ENCODE results near the gene MYH14. TPM values are rescaled to one million over a fixed set of nuclear protein-coding genes. Genes with fewer than 3 reads are reported as not detected.
"Not testable (repeated sequence)": the region's sequence is repeated elsewhere in the genome, so short reads cannot be mapped to it uniquely, and the experiment has no call there.

The MYH14 gene
- total and polyA plus RNA-seq, 2 donors = 1.6 to 16.2 TPM

DNA sequence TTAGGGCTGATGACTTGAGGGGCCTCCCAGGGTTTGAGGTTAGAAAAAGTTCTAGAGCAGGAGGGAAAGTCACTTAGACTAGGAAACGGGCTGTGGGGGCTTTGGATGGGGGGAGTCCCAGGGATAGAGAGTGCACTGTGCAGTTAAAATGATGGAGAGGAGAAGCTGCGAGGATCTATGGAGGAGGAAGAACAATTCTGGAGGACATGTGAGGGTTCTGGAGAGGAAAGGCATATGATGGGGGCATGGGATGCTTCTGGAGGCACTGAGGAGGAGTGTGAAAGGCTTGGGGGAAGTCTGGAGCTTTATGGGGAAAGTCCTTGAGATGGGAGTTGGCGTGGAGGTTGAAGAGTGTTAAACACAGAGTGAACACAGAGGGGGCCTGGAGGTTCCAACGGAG, 123.6 kb downstream of the MYH14 start:
- 43% methylated on average over 4 of the region's 4 CpGs for WGBS
- H3K27ac ChIP-seq (ENCODE audit: low read depth in 1 of 2, low read length in 1 of 2) = no peak overlapping the region
- no peak for DNase-seq (ENCODE audit: low read depth in 6 of 9, low spot score in 9 of 9)
- no peak overlapping the region for H3K4me3 ChIP-seq (ENCODE audit: low read length in 2 of 2)
- peaks cover 14 to 27% of the 10 kb centered on the region in 2 donors for H3K9me3 ChIP-seq (ENCODE audit: control insufficient read depth in 2 of 2, insufficient read depth in 1 of 2, low read length in 1 of 2)
- H3K27me3 ChIP-seq (ENCODE audit: control insufficient read depth in 2 of 2, insufficient read depth in 1 of 2, low read length in 1 of 2) = peaks cover 47 to 64% of the 10 kb centered on the region in 2 donors
- H3K4me1 ChIP-seq (ENCODE audit: control insufficient read depth in 2 of 2, insufficient read depth in 2 of 2, low read length in 2 of 2) = peaks cover 9 to 17% of the 10 kb centered on the region in 2 donors
- H3K36me3 ChIP-seq (ENCODE audit: control insufficient read depth in 2 of 2, insufficient read depth in 2 of 2, low read length in 1 of 2) = no peaks in the 10 kb centered on the region

DNA sequence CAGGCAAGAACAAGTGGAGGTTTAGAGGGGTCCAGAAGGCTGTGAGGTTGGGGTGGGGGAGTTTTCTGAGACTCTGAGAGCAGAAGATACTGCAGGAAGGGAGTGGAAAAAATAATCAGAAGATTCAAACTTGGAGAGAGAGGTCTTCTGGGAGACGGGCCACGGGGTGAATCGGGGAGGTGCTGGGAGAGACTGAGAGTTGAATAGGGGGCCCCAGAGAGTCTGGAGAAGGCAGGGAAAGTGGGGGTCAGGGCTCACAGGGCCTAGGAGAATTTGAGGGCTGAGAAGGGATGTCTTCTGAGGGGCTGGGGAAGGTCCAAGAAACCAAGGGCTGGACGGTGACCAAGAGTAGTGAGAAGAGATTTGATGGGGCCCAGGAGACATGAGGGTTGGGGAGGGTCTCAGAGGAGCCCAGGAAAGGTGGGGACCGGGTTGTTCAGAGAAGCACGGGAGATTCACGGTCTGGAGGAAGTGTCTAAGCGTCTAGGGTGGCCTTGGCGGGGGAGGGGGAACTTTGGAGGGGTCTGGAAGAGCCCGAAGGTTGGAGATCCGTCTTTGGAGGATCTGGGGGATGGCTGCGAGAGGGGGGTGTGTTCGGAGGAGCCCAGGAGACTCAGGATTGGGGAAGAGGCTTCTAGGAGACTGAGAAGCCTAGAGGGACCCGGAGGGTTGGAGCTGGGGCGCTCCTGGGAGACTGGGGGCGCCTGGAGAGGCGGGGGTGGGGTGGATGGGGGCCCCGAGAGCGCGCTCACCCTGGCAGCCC, 124.2 kb downstream of the MYH14 start:
- Histone ChIP-seq H3K27me3 (ENCODE audit: control insufficient read depth in 2 of 2, insufficient read depth in 1 of 2, low read length in 1 of 2) (peaks cover 47 to 71% of the 10 kb centered on the region in 2 donors), H3K4me1 (ENCODE audit: control insufficient read depth in 2 of 2, insufficient read depth in 2 of 2, low read length in 2 of 2) (peaks cover 10 to 24% of the 10 kb centered on the region in 2 donors), H3K36me3 (ENCODE audit: control insufficient read depth in 2 of 2, insufficient read depth in 2 of 2, low read length in 1 of 2) (no peaks in the 10 kb centered on the region), H3K9me3 (ENCODE audit: control insufficient read depth in 2 of 2, insufficient read depth in 1 of 2, low read length in 1 of 2) (peaks cover 14 to 27% of the 10 kb centered on the region in 2 donors), H3K4me3 (ENCODE audit: low read length in 2 of 2) (no peak overlapping the region), H3K27ac (ENCODE audit: low read depth in 1 of 2, low read length in 1 of 2) (no peak overlapping the region)
- no peak for DNase-seq (ENCODE audit: low read depth in 6 of 9, low spot score in 9 of 9)
- WGBS = 23% methylated on average over 20 of the region's 20 CpGs

DNA sequence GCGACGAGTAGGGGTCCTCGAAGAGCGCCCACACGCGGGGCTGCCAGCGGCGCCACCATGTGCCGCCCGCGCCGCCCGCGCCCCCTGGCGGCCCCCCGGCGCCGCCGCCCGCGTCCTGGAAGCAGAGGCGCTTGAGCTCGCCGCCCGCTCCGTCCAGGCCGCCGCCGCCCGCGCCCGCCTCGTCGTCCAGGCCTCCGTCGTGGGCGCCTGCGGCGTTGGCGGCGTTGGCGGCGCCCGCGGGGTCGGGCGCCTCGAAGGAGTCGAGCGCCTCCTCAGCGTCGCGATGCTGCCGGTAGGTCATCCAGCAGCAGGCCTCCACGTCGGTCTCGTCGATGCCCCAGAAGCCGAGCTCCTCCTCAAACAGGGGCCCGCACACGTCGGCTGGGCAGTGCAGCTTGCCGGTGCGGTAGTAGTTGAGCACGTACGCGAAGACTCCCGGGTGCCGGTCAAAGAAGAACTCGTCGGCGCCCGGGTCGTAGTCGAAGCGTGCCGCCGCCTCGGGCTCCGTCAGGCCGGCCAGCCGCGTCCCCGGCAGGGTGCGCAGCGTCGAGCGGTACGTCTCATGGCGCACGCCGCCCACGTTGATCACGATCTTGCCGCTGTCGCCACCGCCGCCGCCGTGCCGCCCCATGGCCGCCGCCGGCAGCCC, 124.9 kb downstream of the MYH14 start:
- no peak for DNase-seq (ENCODE audit: low read depth in 6 of 9, low spot score in 9 of 9)
- Histone ChIP-seq H3K4me3 (ENCODE audit: low read length in 2 of 2) (peak overlapping the region in 1 of 2 donors; percentile 23), H3K9me3 (ENCODE audit: control insufficient read depth in 2 of 2, insufficient read depth in 1 of 2, low read length in 1 of 2) (peaks cover 15 to 30% of the 10 kb centered on the region in 2 donors), H3K4me1 (ENCODE audit: control insufficient read depth in 2 of 2, insufficient read depth in 2 of 2, low read length in 2 of 2) (peaks cover 13 to 31% of the 10 kb centered on the region in 2 donors), H3K27ac (ENCODE audit: low read depth in 1 of 2, low read length in 1 of 2) (no peak overlapping the region), H3K36me3 (ENCODE audit: control insufficient read depth in 2 of 2, insufficient read depth in 2 of 2, low read length in 1 of 2) (no peaks in the 10 kb centered on the region), H3K27me3 (ENCODE audit: control insufficient read depth in 2 of 2, insufficient read depth in 1 of 2, low read length in 1 of 2) (peaks cover 47 to 78% of the 10 kb centered on the region in 2 donors)
- WGBS = 7% methylated on average over 104 of the region's 104 CpGs

GRCh38 chr19:50328873-50329145, 125.4 kb downstream of the MYH14 start:
- H3K36me3 ChIP-seq (ENCODE audit: control insufficient read depth in 2 of 2, insufficient read depth in 2 of 2, low read length in 1 of 2) = no peaks in the 10 kb centered on the region
- peaks cover 16 to 33% of the 10 kb centered on the region in 2 donors for H3K9me3 ChIP-seq (ENCODE audit: control insufficient read depth in 2 of 2, insufficient read depth in 1 of 2, low read length in 1 of 2)
- peaks cover 18 to 34% of the 10 kb centered on the region in 2 donors for H3K4me1 ChIP-seq (ENCODE audit: control insufficient read depth in 2 of 2, insufficient read depth in 2 of 2, low read length in 2 of 2)
- WGBS = 3% methylated on average over 40 of the region's 40 CpGs
- H3K4me3 ChIP-seq (ENCODE audit: low read length in 2 of 2) = peak overlapping the region in 1 of 2 donors; percentile 15
- no peak for DNase-seq (ENCODE audit: low read depth in 6 of 9, low spot score in 9 of 9)
- H3K27me3 ChIP-seq (ENCODE audit: control insufficient read depth in 2 of 2, insufficient read depth in 1 of 2, low read length in 1 of 2) = peaks cover 47 to 82% of the 10 kb centered on the region in 2 donors
- no peak overlapping the region for H3K27ac ChIP-seq (ENCODE audit: low read depth in 1 of 2, low read length in 1 of 2)

DNA sequence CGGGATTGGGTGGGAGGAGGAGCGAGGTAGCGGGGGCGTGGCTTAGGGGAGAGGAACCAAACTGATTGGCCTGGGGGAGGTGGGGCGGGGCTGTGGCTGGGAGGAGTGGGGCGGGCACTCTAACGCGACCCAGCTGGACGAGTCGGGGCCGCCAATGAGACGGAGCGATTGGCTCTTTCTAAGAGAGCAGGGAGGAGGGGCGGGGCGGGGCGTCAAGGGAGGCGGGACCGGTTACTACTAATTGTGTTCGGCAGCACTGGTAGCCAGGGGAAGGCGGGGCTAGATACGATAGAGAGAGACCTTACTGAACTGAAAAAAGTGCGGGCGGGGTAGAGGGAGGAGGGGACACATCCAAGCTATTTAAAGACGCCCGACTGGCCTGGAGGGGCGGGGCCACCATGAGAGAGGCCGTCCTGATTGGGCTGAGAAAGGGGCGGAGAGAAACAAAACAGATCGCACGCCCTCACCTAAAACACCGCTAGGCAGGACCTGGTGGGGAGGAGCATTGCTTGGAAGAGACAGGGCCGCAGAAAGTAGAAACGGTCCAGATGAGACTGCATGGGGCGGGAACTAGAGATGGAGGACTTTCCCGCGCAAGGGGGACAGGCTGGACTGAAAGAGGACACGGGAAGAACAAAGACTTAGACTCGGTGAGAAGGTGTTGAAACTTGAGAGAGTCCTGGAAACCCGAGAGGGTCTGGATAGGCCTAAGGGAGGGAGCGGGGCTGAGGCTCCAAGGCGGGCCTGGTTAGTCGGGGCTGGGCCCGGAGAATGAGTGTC, 125.9 kb downstream of the MYH14 start, which contains the start of gene KCNC3:
TSS of gene KCNC3 (minus strand) at position 232 of the 780 bp plus-strand sequence. CDS start 295 bp downstream, outside the sequence.
- Histone ChIP-seq H3K36me3 (ENCODE audit: control insufficient read depth in 2 of 2, insufficient read depth in 2 of 2, low read length in 1 of 2) (no peaks in the 10 kb centered on the region), H3K4me3 (ENCODE audit: low read length in 2 of 2) (peak within 1 kb of the TSS; percentile 10 to 23), H3K4me1 (ENCODE audit: control insufficient read depth in 2 of 2, insufficient read depth in 2 of 2, low read length in 2 of 2) (peaks cover 22 to 39% of the 10 kb centered on the region in 2 donors), H3K9me3 (ENCODE audit: control insufficient read depth in 2 of 2, insufficient read depth in 1 of 2, low read length in 1 of 2) (peaks cover 18 to 37% of the 10 kb centered on the region in 2 donors), H3K27ac (ENCODE audit: low read depth in 1 of 2, low read length in 1 of 2) (peak within 1 kb of the TSS in 1 of 2 donors; percentile 55), H3K27me3 (ENCODE audit: control insufficient read depth in 2 of 2, insufficient read depth in 1 of 2, low read length in 1 of 2) (peaks cover 47 to 87% of the 10 kb centered on the region in 2 donors)
- WGBS = 6% methylated on average over 43 of the region's 43 CpGs
- peak in 6 of 9 donors; percentile 24 to 68 (median 38) for DNase-seq (ENCODE audit: low read depth in 6 of 9, low spot score in 9 of 9)

DNA sequence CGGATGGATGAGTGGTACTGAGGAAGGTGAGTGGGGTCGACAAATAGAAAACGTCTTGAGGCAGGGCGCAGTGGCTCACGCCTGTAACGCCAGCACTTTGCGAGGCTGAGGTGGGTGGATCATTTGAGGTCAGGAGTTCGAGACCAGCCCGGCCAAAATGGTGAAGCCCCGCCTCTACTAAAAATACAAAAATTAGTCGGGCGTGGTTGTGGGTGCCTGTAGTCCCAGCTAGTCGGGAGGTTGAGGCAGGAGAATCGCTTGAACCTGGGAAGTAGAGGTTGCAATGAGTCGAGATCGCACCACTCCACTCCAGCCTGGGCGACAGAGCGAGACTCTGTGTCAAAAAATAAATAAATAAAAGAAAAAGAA, 126.5 kb downstream of the MYH14 start:
- H3K4me3 ChIP-seq (ENCODE audit: low read length in 2 of 2) = peak overlapping the region in 1 of 2 donors; percentile 10
- peak overlapping the region in 1 of 2 donors; percentile 55 for H3K27ac ChIP-seq (ENCODE audit: low read depth in 1 of 2, low read length in 1 of 2)
- peaks cover 22 to 39% of the 10 kb centered on the region in 2 donors for H3K4me1 ChIP-seq (ENCODE audit: control insufficient read depth in 2 of 2, insufficient read depth in 2 of 2, low read length in 2 of 2)
- peaks cover 47 to 88% of the 10 kb centered on the region in 2 donors for H3K27me3 ChIP-seq (ENCODE audit: control insufficient read depth in 2 of 2, insufficient read depth in 1 of 2, low read length in 1 of 2)
- H3K9me3 ChIP-seq (ENCODE audit: control insufficient read depth in 2 of 2, insufficient read depth in 1 of 2, low read length in 1 of 2) = peaks cover 18 to 37% of the 10 kb centered on the region in 2 donors
- not testable (repeated sequence) for DNase-seq (ENCODE audit: low read depth in 6 of 9, low spot score in 9 of 9); H3K36me3 ChIP-seq (ENCODE audit: control insufficient read depth in 2 of 2, insufficient read depth in 2 of 2, low read length in 1 of 2)
- WGBS = 21% methylated on average over 18 of the region's 18 CpGs

- peaks cover 18 to 37% of the 10 kb centered on the region in 2 donors for H3K9me3 ChIP-seq (ENCODE audit: control insufficient read depth in 2 of 2, insufficient read depth in 1 of 2, low read length in 1 of 2)
- H3K4me1 ChIP-seq (ENCODE audit: control insufficient read depth in 2 of 2, insufficient read depth in 2 of 2, low read length in 2 of 2) = peaks cover 22 to 35% of the 10 kb centered on the region in 2 donors
- no peaks in the 10 kb centered on the region for H3K36me3 ChIP-seq (ENCODE audit: control insufficient read depth in 2 of 2, insufficient read depth in 2 of 2, low read length in 1 of 2)
- peaks cover 47 to 85% of the 10 kb centered on the region in 2 donors for H3K27me3 ChIP-seq (ENCODE audit: control insufficient read depth in 2 of 2, insufficient read depth in 1 of 2, low read length in 1 of 2)
- peak overlapping the region; percentile 10 to 30 for H3K4me3 ChIP-seq (ENCODE audit: low read length in 2 of 2)
- peak in 6 of 9 donors; percentile 20 to 79 (median 64) for DNase-seq (ENCODE audit: low read depth in 6 of 9, low spot score in 9 of 9)
- 4% methylated on average over 48 of the region's 48 CpGs for WGBS
- H3K27ac ChIP-seq (ENCODE audit: low read depth in 1 of 2, low read length in 1 of 2) = peak overlapping the region; percentile 25 to 37
These were observed 127.1 kb downstream of the MYH14 start for GRCh38 chr19:50330365-50331078.

- peaks cover 17 to 29% of the 10 kb centered on the region in 2 donors for H3K9me3 ChIP-seq (ENCODE audit: control insufficient read depth in 2 of 2, insufficient read depth in 1 of 2, low read length in 1 of 2)
- WGBS = 13% methylated on average over 10 of the region's 10 CpGs
- H3K27me3 ChIP-seq (ENCODE audit: control insufficient read depth in 2 of 2, insufficient read depth in 1 of 2, low read length in 1 of 2) = peaks cover 41 to 76% of the 10 kb centered on the region in 2 donors
- peaks cover 22 to 33% of the 10 kb centered on the region in 2 donors for H3K4me1 ChIP-seq (ENCODE audit: control insufficient read depth in 2 of 2, insufficient read depth in 2 of 2, low read length in 2 of 2)
- no peak for DNase-seq (ENCODE audit: low read depth in 6 of 9, low spot score in 9 of 9)
- H3K27ac ChIP-seq (ENCODE audit: low read depth in 1 of 2, low read length in 1 of 2) = no peak overlapping the region
- H3K4me3 ChIP-seq (ENCODE audit: low read length in 2 of 2) = peak overlapping the region in 1 of 2 donors; percentile 30
- no peaks in the 10 kb centered on the region for H3K36me3 ChIP-seq (ENCODE audit: control insufficient read depth in 2 of 2, insufficient read depth in 2 of 2, low read length in 1 of 2)
These were observed 128.0 kb downstream of the MYH14 start for GRCh38 chr19:50331221-50331993.

All from thymus (tissue), 11 donors.